ENCODE measurements around the gene AUTS2. TPM values are rescaled to one million over a fixed set of nuclear protein-coding genes. Genes with fewer than 3 reads are reported as not detected.

AUTS2 gene
- total RNA-seq, 1 experiment from 2014 or later: 256 TPM

DNA sequence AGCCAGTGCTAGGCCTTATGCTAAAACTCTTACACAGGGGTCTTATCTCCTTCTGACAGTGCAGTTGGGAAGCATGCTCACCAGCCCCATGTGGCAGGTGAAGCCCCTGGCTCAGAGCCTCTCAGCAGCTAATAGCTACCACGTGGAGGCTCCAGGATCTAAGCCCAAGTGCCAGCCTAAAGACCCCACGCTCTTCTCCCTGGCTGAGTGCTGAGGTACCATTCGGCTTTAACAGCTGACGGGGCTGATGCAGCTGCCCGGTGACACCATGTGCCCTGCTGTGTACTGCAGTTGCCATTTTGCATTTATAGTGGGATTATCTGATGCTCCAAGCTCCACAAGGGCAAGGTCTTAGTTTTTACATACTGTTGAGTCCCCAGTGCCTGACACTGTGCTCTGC is 1017.9 kb downstream of the AUTS2 start:
- no peak for DNase-seq
- H3K27me3 Mint-ChIP-seq (ENCODE audit: low read depth): peaks cover 45% of the 10 kb centered on the region
- no peak overlapping the region for H3K4me3 Mint-ChIP-seq
- no peaks in the 10 kb centered on the region; the same call in 1 of the 2 replicates for H3K27me3 ChIP-seq (ENCODE audit: insufficient read depth, low read length)
- H3K23ac ChIP-seq (ENCODE audit: insufficient read length, low read depth, low read length): no peak overlapping the region
- H3K79me2 ChIP-seq (ENCODE audit: insufficient read depth, low read length): no peaks in the 10 kb centered on the region
- peaks cover 0 to 8% (median 2%) of the 10 kb centered on the region in 3 experiments; a peak in 3 of 7 replicates for H3K36me3 Mint-ChIP-seq (ENCODE audit: insufficient read depth in 1 of 3, low read depth in 3 of 3)
- H3K18ac ChIP-seq (ENCODE audit: insufficient read length, low read depth, low read length): no peak overlapping the region
- H2BK12ac ChIP-seq (ENCODE audit: insufficient read length, low read depth, low read length): no peak overlapping the region
- no peak overlapping the region for H4K5ac ChIP-seq (ENCODE audit: insufficient read length, low read depth, low read length)
- WGBS (ENCODE audit: extremely low coverage, insufficient read length, low lambda C conversion rate): no CpG with 5 or more reads among the region's 5 CpGs
- H2AK5ac ChIP-seq (ENCODE audit: insufficient read length, low read length): no peak overlapping the region
- no peak overlapping the region for H3K4ac ChIP-seq (ENCODE audit: low read depth, low read length)
- H3K9me3 ChIP-seq (ENCODE audit: control insufficient read depth, low read depth, low read length): no peaks in the 10 kb centered on the region
- H2BK120ac ChIP-seq (ENCODE audit: low read depth, low read length, poor library complexity, severe bottlenecking): no peak overlapping the region
- no peak overlapping the region for H3K9ac ChIP-seq (ENCODE audit: extremely low read depth, insufficient read length, low read length)
- peaks cover 4% of the 10 kb centered on the region; the same call in 1 of the 2 replicates for H3K4me1 ChIP-seq (ENCODE audit: insufficient read depth, low read length)
- no peaks in the 10 kb centered on the region for H3K79me1 ChIP-seq (ENCODE audit: insufficient read depth, low read depth, low read length, poor library complexity, severe bottlenecking)
- H4K8ac ChIP-seq (replicated peaks; ENCODE audit: insufficient read length, low read depth, low read length): no peak overlapping the region
- H3K27ac ChIP-seq (ENCODE audit: insufficient read length, low read depth, low read length): no peak overlapping the region
- H3K56ac ChIP-seq (ENCODE audit: insufficient read length, low read depth, low read length): no peak overlapping the region
- no peak overlapping the region for H4K91ac ChIP-seq (ENCODE audit: insufficient read length, low read depth, low read length)
- no peak overlapping the region for H3K27ac Mint-ChIP-seq
- H4K20me1 ChIP-seq (ENCODE audit: control insufficient read depth, insufficient read depth, insufficient read length): no peaks in the 10 kb centered on the region
- H2BK5ac ChIP-seq (ENCODE audit: insufficient read length, low read length): no peak overlapping the region
- H2BK15ac ChIP-seq (ENCODE audit: low read depth, low read length): no peak overlapping the region
- H3K4me1 Mint-ChIP-seq: peaks cover 56 to 72% of the 10 kb centered on the region in 2 experiments
- H3K9me3 Mint-ChIP-seq: peaks cover 0 to 5% of the 10 kb centered on the region in 2 experiments; a peak in 1 of 5 replicates
- no peak overlapping the region for H3K4me2 ChIP-seq (ENCODE audit: insufficient read depth, insufficient read length, low read length)
- H2AFZ ChIP-seq (ENCODE audit: low read length): no peak overlapping the region
- TF ChIP-seq, protein P1, sequence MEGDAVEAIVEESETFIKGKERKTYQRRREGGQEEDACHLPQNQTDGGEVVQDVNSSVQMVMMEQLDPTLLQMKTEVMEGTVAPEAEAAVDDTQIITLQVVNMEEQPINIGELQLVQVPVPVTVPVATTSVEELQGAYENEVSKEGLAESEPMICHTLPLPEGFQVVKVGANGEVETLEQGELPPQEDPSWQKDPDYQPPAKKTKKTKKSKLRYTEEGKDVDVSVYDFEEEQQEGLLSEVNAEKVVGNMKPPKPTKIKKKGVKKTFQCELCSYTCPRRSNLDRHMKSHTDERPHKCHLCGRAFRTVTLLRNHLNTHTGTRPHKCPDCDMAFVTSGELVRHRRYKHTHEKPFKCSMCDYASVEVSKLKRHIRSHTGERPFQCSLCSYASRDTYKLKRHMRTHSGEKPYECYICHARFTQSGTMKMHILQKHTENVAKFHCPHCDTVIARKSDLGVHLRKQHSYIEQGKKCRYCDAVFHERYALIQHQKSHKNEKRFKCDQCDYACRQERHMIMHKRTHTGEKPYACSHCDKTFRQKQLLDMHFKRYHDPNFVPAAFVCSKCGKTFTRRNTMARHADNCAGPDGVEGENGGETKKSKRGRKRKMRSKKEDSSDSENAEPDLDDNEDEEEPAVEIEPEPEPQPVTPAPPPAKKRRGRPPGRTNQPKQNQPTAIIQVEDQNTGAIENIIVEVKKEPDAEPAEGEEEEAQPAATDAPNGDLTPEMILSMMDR (conservative IDR thresholded peaks at IDR 0.05): no peak
- no peak overlapping the region for H3T11ph ChIP-seq (ENCODE audit: low read length)
- no peak overlapping the region for H2BK20ac ChIP-seq (ENCODE audit: low read depth, low read length, poor library complexity, severe bottlenecking)
- H3K23me2 ChIP-seq (ENCODE audit: insufficient read length, low read depth, low read length, poor library complexity, severe bottlenecking): no peaks in the 10 kb centered on the region
- H3K14ac ChIP-seq (ENCODE audit: insufficient read depth, low read length): no peak overlapping the region; the same call in 1 of the 2 replicates

All from H9 (cell line).